Measurements from ENCODE around the gene IPO9.
A peak's percentile ranks its signal among the peaks of the same experiment; 100 is the strongest.
"Not testable (repeated sequence)": the region's sequence is repeated elsewhere in the genome, so short reads cannot be mapped to it uniquely, and the experiment has no call there.

Gene IPO9

DNA sequence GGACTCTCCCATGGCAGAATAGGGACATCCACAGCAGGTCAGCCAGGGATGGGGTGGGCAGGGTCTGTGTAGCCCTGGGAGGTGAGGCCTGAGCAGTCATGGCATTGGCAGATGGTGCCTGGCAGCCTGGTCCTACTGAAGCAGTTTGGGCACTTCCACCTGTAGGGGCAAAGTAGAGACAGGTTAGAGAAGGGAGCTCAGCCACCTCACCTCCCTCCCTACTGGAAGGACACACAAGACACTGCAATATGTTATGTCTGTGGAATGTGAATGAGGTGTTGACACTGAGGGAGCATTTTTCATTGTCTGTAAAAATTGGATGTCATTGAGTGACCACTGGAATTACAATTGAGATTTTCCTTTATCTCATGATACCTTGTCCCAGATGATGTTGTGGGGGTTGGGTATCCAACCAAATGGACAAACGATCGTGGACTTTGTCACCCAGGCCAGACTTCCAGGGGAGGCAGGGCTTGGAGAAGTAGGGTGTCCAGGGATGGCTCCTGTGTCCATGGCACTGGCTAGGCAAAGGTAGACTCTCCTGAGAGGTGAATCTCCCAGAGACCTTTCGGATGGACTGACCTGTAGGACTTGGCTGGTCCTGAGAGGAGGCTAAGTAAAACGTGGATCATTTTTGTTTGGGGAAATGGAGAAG, 69.4 kb downstream of the IPO9 start:
- Histone ChIP-seq H3K27ac (no peak overlapping the region), H3K4me3 (no peak overlapping the region)

DNA sequence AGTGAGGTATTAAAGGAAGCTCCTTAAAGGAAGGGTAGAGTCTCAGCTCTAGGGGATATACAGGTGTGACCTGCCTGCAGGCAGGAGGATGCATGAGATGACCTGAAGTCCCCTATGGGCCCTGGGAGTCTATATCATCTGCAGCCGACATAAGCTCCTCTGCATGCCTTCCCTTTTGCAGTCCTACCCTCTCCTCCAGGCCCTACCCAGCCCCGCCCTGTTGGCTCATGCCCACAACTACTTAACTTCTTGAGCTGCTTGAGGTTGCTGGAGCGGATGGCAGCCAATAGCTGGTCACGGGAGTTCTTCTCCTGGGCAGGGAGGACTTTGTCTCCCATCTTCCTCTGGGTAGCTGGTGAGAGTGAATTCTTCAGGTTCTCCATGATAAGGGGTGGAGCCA, 70.0 kb downstream of the IPO9 start:
- Histone ChIP-seq H3K4me3 (no peak overlapping the region), H3K27ac (no peak overlapping the region)

DNA sequence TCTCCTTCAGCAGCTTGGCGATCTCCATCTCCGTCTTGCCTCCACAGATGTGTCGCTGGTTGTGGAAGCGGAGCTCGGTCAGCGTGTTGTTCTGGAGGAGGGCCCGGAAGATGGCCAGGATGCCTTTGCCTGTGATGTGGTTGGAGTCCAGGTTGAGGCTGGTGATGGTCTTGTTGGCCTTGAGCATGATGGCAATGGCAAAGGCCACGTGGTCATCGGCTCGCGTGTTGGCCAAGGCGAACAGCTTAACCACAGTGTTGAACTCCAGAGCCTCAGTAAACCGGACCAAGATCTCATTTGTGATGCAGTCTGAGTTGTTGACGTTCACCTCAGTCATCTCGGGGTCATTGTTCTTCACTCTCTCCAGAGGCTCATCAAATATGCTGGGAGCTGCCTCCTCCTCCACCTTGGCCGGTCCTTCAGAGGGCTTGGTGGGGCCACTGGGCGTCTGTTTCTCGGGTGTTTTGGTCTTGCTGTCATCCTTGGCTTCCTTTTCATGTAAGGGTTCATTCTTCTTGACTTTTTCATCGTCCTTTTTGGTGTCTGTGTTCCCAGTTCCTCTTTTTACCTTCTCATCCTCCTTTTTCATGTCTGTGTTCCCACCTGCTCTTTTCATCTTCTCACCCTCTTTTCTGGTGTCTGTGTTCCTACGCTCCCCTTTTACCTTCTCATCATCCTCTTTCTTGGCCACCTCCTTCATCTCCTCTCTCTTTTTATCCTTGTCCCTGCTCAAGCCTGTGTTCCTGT, 70.9 kb downstream of the IPO9 start:
- no peak overlapping the region for H3K4me3 ChIP-seq
- H3K27ac ChIP-seq: peak overlapping the region in 1 of 21 experiments; percentile 23

DNA sequence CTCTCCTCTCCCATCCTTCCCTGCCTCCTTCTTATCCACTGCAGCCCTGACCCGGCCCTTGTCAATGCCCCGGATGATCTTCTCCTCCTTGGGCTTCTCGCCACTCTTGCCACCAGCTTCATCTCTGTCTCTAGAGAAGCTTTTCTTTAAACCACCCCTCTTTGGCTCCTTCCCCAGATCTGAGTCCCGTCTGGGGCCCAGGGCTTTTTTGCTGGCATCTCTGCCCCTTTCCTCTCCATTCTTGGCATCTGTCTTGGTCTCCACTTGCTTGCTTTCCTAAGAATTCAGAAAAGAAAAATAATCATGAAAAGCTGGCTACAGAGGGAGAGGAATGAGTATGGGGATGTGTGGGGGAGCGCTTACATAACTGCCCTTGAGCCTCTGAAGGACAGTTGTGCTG, 71.5 kb downstream of the IPO9 start:
- Histone ChIP-seq H3K4me3 (no peak overlapping the region), H3K27ac (peak overlapping the region in 1 of 21 experiments; percentile 23)

DNA sequence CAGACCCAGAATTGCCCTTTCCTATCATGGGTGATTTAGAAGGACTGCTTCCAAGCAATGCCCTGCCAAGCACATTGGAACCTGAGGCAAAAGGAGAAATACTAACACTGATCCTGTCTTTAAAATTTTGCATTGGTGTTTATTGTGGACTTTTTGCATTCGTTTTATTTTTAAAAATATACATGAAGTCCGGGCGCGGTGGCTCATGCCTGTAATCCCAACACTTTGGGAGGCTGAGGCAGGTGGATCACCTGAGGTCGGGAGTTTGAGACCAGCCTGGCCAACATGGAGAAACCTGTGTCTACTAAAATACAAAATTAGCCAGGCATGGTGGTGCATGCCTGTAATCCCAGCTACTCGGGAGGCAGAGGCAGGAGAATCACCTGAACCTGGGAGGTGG, 72.1 kb downstream of the IPO9 start:
- not testable (repeated sequence) for H3K27ac ChIP-seq, H3K4me3 ChIP-seq

DNA sequence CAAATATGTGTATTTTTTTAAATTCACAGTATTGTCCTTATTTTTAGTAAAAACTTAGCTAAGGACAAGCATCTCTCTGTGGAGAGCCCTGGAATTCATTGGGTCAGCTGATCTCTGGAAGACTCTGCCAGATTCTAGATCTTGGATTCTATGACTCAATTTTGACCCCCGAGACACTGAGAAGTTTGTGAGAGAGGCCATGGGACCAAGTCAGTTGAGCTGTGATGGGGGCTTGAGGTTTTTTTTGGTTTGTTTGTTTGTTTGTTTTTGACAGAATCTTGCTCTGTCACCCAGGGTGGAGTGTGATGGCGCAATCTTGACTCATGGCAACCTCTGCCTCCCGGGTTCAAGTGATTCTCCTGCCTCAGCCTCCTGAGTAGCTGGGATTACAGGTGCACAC, 73.2 kb downstream of the IPO9 start:
- Histone ChIP-seq H3K4me3 (no peak overlapping the region), H3K27ac (peak overlapping the region in 2 of 21 experiments; percentile 63 to 74)

DNA sequence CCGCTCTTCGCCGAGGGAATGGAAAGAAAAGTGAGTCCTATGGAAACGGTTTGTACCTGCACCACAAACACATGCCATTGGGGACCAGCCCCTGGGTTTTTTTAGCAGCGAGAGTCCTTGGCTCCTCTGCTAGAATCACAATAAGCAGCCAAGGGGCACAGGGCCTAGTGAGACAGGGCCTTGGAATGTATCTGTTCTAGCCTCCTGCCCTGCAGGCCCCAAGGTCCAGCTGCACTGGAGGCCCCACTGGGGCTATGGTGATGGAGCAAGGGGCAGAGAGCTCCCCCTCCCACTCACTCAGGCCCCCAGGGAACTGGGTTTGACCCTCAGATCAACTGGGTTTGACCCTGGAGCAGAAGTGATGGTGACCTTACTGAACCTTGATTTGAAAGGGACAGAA, 74.2 kb downstream of the IPO9 start:
- Histone ChIP-seq H3K4me3 (no peak overlapping the region), H3K27ac (peak overlapping the region in 13 of 21 experiments; percentile 13 to 86 (median 54))

DNA sequence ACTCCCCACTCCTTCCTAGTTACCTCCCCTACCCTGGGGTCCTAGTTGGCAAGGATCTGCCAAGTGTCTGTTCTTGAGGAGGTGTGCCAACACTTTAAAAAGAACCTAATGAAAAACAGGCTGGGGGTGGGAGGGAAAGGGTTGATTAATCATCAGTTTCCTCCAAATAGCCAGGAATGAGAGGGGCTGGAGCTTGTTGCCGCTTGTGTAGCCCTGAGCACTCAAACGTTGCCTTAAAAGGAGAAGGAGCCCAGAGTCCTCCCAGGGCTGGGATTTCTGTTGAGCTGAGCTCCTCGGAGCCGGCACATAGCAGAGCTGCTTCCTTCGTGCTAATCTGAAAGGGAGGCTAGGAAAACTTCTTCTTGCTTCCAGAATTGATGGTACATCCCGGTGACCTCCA, 75.6 kb downstream of the IPO9 start:
- Histone ChIP-seq H3K4me3 (no peak overlapping the region), H3K27ac (peak overlapping the region in 20 of 21 experiments; percentile 3 to 88 (median 70))

DNA sequence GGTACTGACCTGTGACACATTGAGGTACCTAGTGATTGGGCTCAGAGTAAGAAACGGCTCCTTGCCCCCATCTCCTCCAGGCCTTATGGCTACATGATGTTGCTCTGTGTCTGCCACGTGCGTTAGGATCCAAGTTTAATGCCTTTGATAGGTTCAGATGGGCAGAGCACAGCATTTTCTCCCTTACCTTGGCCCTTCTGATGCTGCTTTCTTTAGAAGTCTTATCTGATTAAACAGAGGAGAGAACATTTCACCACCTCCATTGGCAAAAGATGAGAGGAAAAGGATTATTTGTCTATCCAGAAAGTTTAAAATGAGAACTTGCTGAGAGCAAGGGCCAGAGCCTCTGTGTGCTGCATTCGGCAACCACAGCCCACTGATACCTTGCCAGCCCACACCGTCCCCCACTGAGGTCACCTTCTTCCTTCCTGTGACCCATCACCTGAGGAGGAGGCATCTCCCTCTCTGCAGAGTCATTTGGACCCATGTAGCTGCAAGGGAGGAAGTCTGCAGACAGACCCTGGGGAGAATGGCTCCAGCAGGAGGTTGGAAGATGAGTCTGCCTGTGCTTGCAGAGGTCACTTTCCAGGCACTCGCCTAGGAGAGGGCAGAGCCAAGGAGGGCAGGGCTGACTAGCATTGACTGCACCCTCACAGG, 76.4 kb downstream of the IPO9 start:
- H3K4me3 ChIP-seq: no peak overlapping the region
- H3K27ac ChIP-seq: peak overlapping the region in 20 of 21 experiments; percentile 3 to 88 (median 70)

DNA sequence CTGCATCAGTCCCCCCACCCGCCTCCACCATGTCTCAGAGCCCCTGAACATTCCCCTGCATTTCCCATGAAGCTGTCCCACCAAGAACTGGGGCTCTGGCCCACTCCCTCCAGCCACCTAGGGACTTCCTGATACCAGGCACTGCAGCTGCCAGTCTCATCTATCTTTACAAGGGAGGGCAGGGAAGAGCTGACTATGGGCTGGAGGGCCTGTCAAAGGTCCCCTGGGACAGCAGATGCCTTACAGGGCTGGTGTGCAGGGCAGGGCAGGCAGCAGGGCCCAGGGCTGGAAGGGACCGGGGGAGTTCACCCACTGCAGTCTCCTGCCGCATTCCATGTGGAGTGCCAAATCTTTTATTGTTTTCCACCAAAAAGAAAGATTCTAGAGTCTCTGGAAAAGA, 77.4 kb downstream of the IPO9 start:
- no peak overlapping the region for H3K4me3 ChIP-seq
- H3K27ac ChIP-seq: peak overlapping the region in 12 of 21 experiments; percentile 13 to 88 (median 54)

DNA sequence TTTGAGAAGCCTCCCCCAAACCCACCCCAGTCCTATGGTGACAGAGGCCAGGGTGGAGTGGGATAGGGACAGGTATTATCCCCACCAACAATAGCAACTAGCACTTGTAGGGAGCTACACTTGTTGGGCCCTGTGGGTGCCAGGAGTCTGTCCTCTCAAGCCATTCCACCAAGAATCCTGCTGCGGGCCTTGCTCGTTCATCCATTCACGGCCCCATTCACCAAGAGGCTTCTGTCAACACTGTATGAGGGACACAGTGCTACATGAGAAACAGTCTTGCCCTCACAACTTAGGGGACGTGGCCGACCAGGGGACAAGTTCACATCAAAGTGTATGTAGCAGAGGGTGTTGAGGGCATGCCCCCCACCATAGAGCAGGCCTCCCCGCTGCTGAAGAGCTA, 78.7 kb downstream of the IPO9 start:
- H3K4me3 ChIP-seq: no peak overlapping the region
- H3K27ac ChIP-seq: peak overlapping the region in 2 of 21 experiments; percentile 55 to 66

DNA sequence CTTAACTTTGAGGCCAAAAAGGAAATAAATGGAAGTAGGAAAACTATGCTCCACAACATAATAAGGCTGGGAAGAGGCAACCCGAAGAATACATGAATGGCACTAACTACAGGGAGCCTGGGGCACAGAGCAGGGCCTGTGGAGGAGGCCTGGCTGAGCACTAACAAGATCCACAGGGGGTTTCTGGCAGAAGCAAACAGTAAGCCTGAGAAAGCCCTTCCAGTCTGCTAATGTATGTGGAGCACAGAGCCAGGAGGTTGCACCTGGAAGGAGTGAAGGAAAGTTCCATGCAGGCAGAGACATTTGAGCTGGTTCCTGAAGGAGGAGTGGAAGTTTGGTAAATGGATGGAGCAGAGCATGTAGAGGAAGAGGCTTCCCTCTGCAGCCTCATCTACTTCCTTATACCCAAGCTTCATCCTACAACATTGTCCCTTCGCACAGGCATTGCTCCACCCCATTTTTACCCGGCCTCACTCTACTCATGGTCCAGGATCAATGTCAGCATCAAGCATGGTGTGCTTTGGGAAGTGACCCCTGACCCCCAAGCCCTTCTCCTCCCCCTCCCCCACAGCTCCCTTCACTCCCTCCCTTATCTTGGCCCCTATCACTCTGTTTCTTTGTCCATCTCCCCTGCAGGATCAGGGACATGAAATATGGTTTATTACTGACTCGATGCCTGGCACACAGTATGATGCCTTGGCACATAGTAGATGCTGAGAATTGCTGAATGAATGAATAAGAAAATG, 83.0 kb downstream of the IPO9 start:
- no peak overlapping the region for H3K4me3 ChIP-seq
- H3K27ac ChIP-seq: peak overlapping the region in 1 of 21 experiments; percentile 25

DNA sequence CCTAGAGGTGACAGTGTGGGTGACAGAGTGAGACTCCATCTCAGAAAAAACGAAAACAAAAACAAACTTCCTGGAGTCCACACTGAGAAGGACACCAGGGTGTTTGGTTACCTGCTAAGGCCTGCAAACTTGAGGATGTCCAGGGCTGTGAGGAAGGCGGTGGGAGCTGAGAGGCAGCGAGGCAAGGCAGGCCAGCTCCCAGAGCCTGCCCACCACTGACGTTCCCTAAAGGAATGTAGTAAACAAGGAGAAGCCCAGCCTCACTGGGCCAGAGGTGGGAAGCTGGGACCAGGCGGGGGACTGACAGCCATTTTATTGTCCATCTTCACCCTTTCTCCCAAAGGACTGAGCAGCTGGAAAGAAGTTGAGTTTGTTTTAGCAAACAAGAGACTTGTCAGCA, 83.9 kb downstream of the IPO9 start:
- Histone ChIP-seq H3K27ac (no peak overlapping the region), H3K4me3 (no peak overlapping the region)

DNA sequence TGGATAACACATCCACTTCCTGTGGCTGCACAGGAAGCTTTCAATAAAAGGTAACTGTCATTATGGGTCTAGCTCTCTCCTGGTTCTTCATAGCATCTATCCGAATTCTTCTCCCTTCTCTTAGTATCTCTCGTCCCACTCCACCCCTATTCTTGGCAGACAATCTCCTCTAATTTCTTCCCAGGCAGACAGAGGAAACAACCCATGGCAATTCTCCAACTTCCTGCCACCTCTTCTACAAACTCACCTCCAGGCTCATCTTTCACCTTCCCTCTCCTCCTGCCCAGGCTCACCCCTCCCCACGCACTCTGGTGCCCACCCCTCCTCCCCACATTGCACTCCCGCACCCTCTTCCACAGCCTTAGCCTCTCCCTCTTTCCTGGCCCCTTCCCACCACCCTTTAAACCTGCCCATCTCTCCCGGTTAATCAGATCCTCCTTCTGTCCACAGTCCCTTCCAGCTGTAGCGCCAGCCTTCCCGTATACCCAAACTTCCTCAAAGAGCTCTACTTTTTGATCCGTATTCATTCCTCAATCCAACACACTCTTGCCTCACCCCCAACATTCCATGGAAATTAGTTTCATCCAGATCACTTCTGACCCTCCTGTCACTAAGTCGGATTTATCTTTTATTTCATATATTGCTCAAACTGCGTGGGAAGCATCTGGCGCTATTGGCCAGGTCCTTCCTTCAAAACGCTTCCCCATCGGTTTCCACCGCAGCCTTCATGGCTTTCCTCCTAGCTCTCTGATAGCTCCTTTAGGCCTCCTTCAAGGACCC, 85.7 kb downstream of the IPO9 start:
- H3K4me3 ChIP-seq: no peak overlapping the region
- peak overlapping the region in 3 of 21 experiments; percentile 6 to 57 (median 21) for H3K27ac ChIP-seq

DNA sequence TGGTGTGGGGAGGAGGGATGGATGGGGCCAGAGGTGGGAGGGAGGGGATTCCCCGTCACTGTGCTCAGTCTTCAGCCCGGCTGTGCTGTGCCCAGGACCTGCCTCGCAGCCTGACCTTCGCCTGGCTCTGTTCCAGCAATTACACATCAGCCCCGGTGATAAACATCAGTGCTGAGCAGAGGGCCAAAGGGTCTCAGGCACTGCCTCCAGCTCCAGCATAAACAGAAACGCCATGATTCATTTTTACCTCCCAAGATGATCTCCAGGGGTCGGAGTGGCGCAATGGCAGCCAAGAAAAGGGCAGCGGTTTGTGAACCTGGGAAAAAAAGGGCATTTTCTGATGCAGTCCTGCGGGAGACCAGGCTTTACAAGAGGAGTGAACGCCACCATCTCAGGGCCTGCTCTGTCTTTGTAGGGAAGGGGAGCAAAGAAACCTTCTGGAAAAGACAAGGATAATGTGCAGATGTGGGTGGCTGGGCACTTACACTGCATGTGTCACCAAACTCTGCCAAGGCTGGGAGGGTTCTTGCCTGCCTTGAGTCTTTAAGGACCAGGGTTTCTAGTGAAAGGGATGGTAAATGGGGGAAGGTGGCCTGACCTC, 87.8 kb downstream of the IPO9 start:
- no peak overlapping the region for H3K4me3 ChIP-seq
- H3K27ac ChIP-seq: peak overlapping the region in 12 of 21 experiments; percentile 17 to 81 (median 38)

DNA sequence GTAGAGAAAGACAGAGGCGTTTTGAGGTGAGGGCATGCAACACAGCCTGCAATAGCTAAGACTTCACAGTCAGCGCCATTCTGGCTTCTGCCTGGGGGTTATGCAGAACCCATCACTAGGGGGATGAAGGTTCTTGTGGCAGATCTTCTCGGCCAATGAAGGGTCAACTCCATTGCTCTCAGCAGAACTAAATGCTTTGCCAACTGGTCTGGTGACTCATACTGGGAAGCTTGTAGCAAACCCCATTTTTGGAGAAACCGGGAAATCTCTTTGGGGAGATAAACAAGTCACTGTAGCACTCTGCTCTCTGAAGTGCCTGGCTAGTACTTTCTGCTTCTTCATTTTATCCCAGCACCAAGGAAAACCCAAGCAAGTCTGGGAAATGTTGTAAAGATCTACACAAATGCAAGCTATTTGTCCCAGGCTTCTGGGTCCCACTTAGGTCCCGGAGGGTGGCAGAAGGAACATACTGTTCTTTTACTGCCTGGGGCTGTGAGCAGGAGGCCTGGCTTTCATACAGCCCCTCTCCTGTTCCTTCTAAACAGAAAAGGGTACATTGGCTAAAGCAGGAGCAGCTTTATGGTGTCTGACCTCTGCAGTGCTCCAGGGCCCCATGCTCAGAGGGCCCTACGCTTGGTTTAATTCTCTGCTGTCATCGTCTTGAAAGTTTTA, 88.5 kb downstream of the IPO9 start:
- no peak overlapping the region for H3K4me3 ChIP-seq
- H3K27ac ChIP-seq: peak overlapping the region in 17 of 21 experiments; percentile 1 to 81 (median 40)

DNA sequence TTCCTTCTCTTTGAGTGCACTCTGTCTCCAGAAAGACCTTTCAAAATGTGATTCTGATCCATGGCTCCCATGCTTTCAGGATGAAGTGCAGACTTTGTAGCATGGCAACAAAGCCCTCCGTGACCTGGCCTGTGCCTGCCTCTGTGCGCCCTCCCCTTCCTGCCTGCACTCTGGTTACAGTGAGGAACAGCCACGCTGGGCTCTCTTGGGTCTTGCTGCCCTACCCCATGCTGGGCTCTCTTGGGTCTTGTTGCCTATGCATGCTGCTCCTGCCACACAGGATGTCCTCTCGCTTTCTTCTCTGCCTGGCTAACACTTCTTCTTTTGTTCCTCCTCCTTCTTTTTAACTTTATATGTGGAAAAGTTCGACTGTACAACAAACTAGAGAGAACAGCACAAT, 89.4 kb downstream of the IPO9 start:
- Histone ChIP-seq H3K27ac (peak overlapping the region in 11 of 21 experiments; percentile 1 to 81 (median 40)), H3K4me3 (no peak overlapping the region)

DNA sequence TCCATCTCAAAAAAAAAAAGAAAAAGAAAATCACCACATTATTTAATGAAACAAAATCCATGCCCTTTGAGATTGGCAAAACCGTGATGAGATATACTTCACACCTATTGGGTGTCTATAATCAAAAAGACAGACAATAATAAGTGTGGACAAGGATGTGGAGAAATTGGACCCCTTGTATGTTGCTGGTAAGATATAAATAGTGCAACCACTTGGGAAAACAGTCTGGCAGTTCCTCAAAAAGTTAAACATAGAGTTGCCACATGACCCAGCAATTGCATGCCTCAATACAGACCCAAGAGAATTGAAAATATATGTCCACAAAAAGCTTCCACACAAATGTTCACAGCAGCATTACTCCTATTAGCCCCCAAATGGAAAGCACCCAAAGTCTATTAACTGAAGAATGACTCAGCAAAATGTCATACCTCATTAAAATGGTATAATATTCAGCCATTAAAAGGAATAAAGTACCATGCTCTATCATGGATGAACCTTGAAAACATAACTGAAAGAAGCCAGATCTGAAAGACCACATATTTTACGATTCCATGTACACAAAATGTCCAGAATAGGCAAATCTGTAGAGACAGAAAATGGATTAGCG, 93.1 kb downstream of the IPO9 start:
- H3K27ac ChIP-seq: no peak overlapping the region
- no peak overlapping the region for H3K4me3 ChIP-seq

Data from skin epidermis (tissue), 12 donors.